Left lung (tissue), 10 donors: ENCODE measurements around the gene COMTD1. TPM values are rescaled to one million over a fixed set of nuclear protein-coding genes. Genes with fewer than 3 reads are reported as not detected.

Source experiments
- ATAC-seq: fragments of 200-7000 bp; cut with Tn5 transposase; one replicate; pipeline ENCODE4 v1.9.1; 2020; ENCODE audit warnings: moderate library complexity
- DNase-seq, 4 donors: peaks; one replicate each; pipeline ENCODE4 v3.0.0-alpha.2; 2013 to 2020
- H3K27ac ChIP-seq, 2 donors: fragments of 200-600 bp; sonication (generic) in 1 of 2; one replicate each; pipeline versions ENCODE4 v1.5.0 to v1.8.0; 2020 to 2021
- H3K27me3 ChIP-seq, 2 donors: fragments of 200-600 bp; sonication (generic) in 1 of 2; one replicate each; pipeline versions ENCODE4 v1.5.0 to v1.8.0; 2020 to 2021
- H3K36me3 ChIP-seq, 2 donors: fragments of 200-600 bp; sonication (generic) in 1 of 2; one replicate each; pipeline versions ENCODE4 v1.5.0 to v1.8.0; 2020 to 2021
- H3K4me1 ChIP-seq, 2 donors: fragments of 200-600 bp; one replicate each; pipeline ENCODE4 v1.8.0; 2021
- H3K4me3 ChIP-seq, 2 donors: fragments of 200-600 bp; sonication (generic) in 1 of 2; one replicate each; pipeline versions ENCODE4 v1.5.0 to v1.8.0; 2020 to 2021; ENCODE audit warnings: mild to moderate bottlenecking in 1 of 2
- H3K9me3 ChIP-seq, 2 donors: fragments of 200-600 bp; sonication (generic) in 1 of 2; one replicate each; pipeline versions ENCODE4 v1.5.0 to v1.8.0; 2020 to 2021
- intact Hi-C, 2 donors: fragments of 100-400 bp; cut with DNase I; formaldehyde crosslinking; loops; one replicate each; pipeline versions ENCODE4 v1.11.2 to v1.14.2; 2022
- polyA plus RNA-seq, 6 donors: library from polyadenylated mRNA; unstranded; fragments of 120-200 nt; gene quantifications; one replicate each; pipeline ENCODE4 v1.2.1, GENCODE V29; 2013; ENCODE audit not compliant: insufficient read length in 6 of 6
- total RNA-seq, 2 donors: library from RNA; stranded (reverse); fragmentation: NEBNext Ultra II Directional; extraction: Animal tissue kit (Norgen Biotek cat#: 25700); gene quantifications; one replicate each; pipeline ENCODE4 v1.2.1, GENCODE V29; 2021
- TF ChIP-seq, protein P1 (sequence below), 2 donors: fragments of 200-600 bp; sonication (generic) in 1 of 2; IDR thresholded peaks; one replicate each; pipeline versions ENCODE4 v1.5.0 to v1.8.0; 2021; ENCODE audit warnings: antibody characterized with exemption in 2 of 2
- donor health status: DM: no; HTN: yes; CAD: no.
- donor health status: DM: no; HTN: no; CAD: no.

COMTD1 gene
- total and polyA plus RNA-seq, 8 donors, result 3.4 to 26.5 (median 4.5) TPM

DNA sequence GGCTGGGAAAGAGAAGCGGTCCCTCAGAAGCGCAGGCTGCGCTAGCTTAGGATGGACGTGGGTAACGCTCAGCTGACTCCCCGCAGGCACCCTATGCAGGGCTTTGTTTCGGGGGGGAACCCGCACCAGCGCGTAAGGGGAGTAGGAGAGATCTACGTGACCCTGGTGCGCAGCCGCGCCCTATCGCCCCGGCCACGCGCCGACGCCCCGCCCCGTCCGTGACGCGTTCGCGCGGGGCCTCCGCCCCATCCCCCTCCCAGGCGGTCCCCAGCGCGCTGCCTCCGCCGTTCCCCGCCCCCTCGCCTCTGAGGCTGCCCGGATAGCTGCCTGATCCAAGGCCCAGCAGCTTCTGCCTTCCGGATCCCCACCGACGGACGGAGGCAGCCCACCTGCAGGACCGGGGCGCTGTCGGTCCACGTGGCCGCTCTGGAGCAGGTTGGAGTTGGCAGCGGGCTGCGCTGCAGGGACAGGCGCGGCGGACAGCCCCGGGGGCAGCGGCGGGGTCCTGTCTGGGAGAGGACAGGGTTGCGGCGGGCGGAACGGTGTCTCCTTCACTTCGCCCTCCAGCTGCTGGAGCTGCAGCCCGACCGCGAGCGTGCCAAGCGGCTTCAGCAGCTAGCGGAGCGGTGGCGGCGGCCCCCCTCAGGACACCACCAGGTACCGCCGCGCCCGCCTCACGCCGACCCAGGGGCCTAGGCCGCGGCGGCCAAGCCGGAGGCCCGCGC, 25.3 kb downstream of the COMTD1 start, which contains the start of gene VDAC2:
VDAC2 (plus strand) TSS at position 515 of the 725 bp plus-strand sequence. CDS start 363 bp downstream, outside the sequence.
- ATAC-seq, result peak; percentile 97
- intact Hi-C loops, result no loop called here
- TF ChIP-seq, protein P1, sequence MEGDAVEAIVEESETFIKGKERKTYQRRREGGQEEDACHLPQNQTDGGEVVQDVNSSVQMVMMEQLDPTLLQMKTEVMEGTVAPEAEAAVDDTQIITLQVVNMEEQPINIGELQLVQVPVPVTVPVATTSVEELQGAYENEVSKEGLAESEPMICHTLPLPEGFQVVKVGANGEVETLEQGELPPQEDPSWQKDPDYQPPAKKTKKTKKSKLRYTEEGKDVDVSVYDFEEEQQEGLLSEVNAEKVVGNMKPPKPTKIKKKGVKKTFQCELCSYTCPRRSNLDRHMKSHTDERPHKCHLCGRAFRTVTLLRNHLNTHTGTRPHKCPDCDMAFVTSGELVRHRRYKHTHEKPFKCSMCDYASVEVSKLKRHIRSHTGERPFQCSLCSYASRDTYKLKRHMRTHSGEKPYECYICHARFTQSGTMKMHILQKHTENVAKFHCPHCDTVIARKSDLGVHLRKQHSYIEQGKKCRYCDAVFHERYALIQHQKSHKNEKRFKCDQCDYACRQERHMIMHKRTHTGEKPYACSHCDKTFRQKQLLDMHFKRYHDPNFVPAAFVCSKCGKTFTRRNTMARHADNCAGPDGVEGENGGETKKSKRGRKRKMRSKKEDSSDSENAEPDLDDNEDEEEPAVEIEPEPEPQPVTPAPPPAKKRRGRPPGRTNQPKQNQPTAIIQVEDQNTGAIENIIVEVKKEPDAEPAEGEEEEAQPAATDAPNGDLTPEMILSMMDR (IDR thresholded peaks at IDR 0.05), result no peak

GRCh38 chr10:75209921-75210281, 25.9 kb downstream of the COMTD1 start:
- intact Hi-C loops, result no loop called here
- H3K36me3 ChIP-seq, result peaks cover 0 to 29% of the 10 kb centered on the region in 2 donors
- TF ChIP-seq, protein P1 (IDR thresholded peaks at IDR 0.05), result no peak
- ATAC-seq, result peak; percentile 75
- H3K27me3 ChIP-seq, result no peaks in the 10 kb centered on the region
- peak overlapping the region; percentile 79 to 98 for H3K4me3 ChIP-seq
- H3K4me1 ChIP-seq, result peaks cover 11 to 48% of the 10 kb centered on the region in 2 donors
- peak; percentile 71 to 90 (median 82) for DNase-seq
- H3K27ac ChIP-seq, result peak overlapping the region; percentile 96 to 99
- no peaks in the 10 kb centered on the region for H3K9me3 ChIP-seq

More for the DNA sequence above, 25.3 kb downstream of the COMTD1 start, which contains the start of gene VDAC2:
- Histone ChIP-seq H3K27me3 (no peaks in the 10 kb centered on the region), H3K4me3 (peak within 1 kb of the TSS; percentile 79 to 98), H3K9me3 (no peaks in the 10 kb centered on the region), H3K27ac (peak within 1 kb of the TSS; percentile 96 to 99), H3K4me1 (peaks cover 11 to 53% of the 10 kb centered on the region in 2 donors), H3K36me3 (peaks cover 0 to 34% of the 10 kb centered on the region in 2 donors)
- DNase-seq, result peak; percentile 93 to 98 (median 94)

DNA sequence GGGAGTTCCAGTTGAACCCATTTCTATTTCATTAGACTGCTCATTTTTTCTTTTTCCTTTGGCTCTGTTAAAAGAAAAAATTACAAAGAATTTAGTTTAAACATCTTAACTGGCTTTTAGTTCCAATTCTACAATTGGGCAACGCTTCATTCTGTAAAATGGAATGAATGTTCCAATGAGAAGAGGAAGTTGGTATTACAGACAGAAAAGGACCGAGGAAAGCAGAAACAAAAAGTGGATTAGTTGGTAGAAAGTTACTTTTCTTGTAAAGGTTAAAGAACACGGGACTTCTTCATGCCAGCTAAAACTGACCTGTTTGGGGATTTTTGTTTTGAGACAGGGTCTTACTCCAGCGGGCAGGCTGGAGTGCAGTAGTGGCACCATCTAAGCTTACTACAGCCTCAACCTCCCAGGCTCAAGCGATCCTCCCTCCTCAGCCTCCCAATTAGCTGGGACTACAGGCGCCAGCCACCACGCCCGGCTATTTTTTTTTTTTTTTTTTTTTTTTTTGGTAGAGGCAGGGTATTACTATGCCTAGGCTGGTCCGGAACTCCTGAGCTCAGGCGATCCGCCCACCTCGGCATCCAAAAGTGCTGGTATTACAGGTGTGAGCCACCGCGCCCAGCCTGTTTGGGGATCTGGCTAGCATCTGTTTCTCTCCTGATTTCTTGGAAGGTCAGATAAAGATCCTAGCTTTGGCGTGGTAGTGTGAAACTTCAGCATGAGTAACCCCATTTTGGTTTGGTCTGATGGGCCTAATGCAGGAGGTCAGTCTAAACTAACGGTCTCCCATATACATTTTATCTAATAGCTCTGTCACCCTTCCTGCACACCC, 26.5 kb downstream of the COMTD1 start:
- peaks cover 11 to 42% of the 10 kb centered on the region in 2 donors for H3K4me1 ChIP-seq
- H3K9me3 ChIP-seq, result no peaks in the 10 kb centered on the region
- H3K27ac ChIP-seq, result peak overlapping the region; percentile 96 to 99
- TF ChIP-seq, protein P1 (IDR thresholded peaks at IDR 0.05), result no peak
- H3K27me3 ChIP-seq, result no peaks in the 10 kb centered on the region
- H3K4me3 ChIP-seq, result peak overlapping the region; percentile 79 to 98
- ATAC-seq, result no peak
- intact Hi-C loops, result no loop called here
- peaks cover 0 to 23% of the 10 kb centered on the region in 2 donors for H3K36me3 ChIP-seq
- peak in 1 of 4 donors; percentile 77 for DNase-seq

- Histone ChIP-seq H3K9me3 (no peaks in the 10 kb centered on the region), H3K4me1 (peaks cover 11 to 32% of the 10 kb centered on the region in 2 donors), H3K27me3 (no peaks in the 10 kb centered on the region), H3K4me3 (no peak overlapping the region), H3K27ac (no peak overlapping the region), H3K36me3 (peaks cover 0 to 11% of the 10 kb centered on the region in 2 donors)
- no peak for DNase-seq
- intact Hi-C loops, result no loop called here
- no peak for ATAC-seq
- TF ChIP-seq, protein P1 (IDR thresholded peaks at IDR 0.05), result no peak
Measured at GRCh38 chr10:75208181-75208580, 27.6 kb downstream of the COMTD1 start.

- H3K36me3 ChIP-seq, result peaks cover 0 to 8% of the 10 kb centered on the region in 2 donors
- H3K27ac ChIP-seq, result no peak overlapping the region
- H3K4me1 ChIP-seq, result peaks cover 11 to 30% of the 10 kb centered on the region in 2 donors
- DNase-seq (no peak), ATAC-seq (no peak)
- H3K27me3 ChIP-seq, result no peaks in the 10 kb centered on the region
- TF ChIP-seq, protein P1 (IDR thresholded peaks at IDR 0.05), result no peak
- H3K9me3 ChIP-seq, result no peaks in the 10 kb centered on the region
- intact Hi-C loops, result no loop called here
- H3K4me3 ChIP-seq, result no peak overlapping the region
Measured at GRCh38 chr10:75207857-75208144, 28.0 kb downstream of the COMTD1 start.
